ENCODE data around the gene NEK6.

The NEK6 gene

GRCh38 chr9:124334568-124335319 lies 77.0 kb downstream of the NEK6 start:
- H3K4me1 Mint-ChIP-seq (ENCODE audit: low read depth) = no peaks in the 10 kb centered on the region

GRCh38 chr9:124335320-124335707 lies 77.6 kb downstream of the NEK6 start:
- no peak overlapping the region for H3K4me3 Mint-ChIP-seq
- no peaks in the 10 kb centered on the region for H3K9me3 Mint-ChIP-seq
- H3K27ac Mint-ChIP-seq = no peak overlapping the region
- no peaks in the 10 kb centered on the region for H3K27me3 Mint-ChIP-seq (ENCODE audit: low read depth)
- H3K36me3 Mint-ChIP-seq (ENCODE audit: low read depth) = no peaks in the 10 kb centered on the region
- no peaks in the 10 kb centered on the region for H3K4me1 Mint-ChIP-seq (ENCODE audit: low read depth)

More at GRCh38 chr9:124334568-124335319, 77.0 kb downstream of the NEK6 start:
- Mint-ChIP-seq H3K27me3 (ENCODE audit: low read depth) (no peaks in the 10 kb centered on the region), H3K27ac (no peak overlapping the region), H3K9me3 (no peaks in the 10 kb centered on the region), H3K36me3 (ENCODE audit: low read depth) (no peaks in the 10 kb centered on the region), H3K4me3 (no peak overlapping the region)

GRCh38 chr9:124337562-124337961 lies 79.8 kb downstream of the NEK6 start:
- H3K27ac Mint-ChIP-seq = no peak overlapping the region
- H3K27me3 Mint-ChIP-seq (ENCODE audit: low read depth) = no peaks in the 10 kb centered on the region
- no peaks in the 10 kb centered on the region for H3K36me3 Mint-ChIP-seq (ENCODE audit: low read depth)

GRCh38 chr9:124339603-124340146 lies 81.9 kb downstream of the NEK6 start:
- H3K4me3 Mint-ChIP-seq = no peak overlapping the region
- H3K27ac Mint-ChIP-seq = no peak overlapping the region
- no peaks in the 10 kb centered on the region for H3K9me3 Mint-ChIP-seq
- no peaks in the 10 kb centered on the region for H3K4me1 Mint-ChIP-seq (ENCODE audit: low read depth)
- no peaks in the 10 kb centered on the region for H3K36me3 Mint-ChIP-seq (ENCODE audit: low read depth)
- no peaks in the 10 kb centered on the region for H3K27me3 Mint-ChIP-seq (ENCODE audit: low read depth)

More at GRCh38 chr9:124337562-124337961, 79.8 kb downstream of the NEK6 start:
- Mint-ChIP-seq H3K9me3 (no peaks in the 10 kb centered on the region), H3K4me1 (ENCODE audit: low read depth) (no peaks in the 10 kb centered on the region), H3K4me3 (no peak overlapping the region)

GRCh38 chr9:124340219-124341069 lies 82.7 kb downstream of the NEK6 start:
- no peaks in the 10 kb centered on the region for H3K4me1 Mint-ChIP-seq (ENCODE audit: low read depth)
- no peaks in the 10 kb centered on the region for H3K27me3 Mint-ChIP-seq (ENCODE audit: low read depth)
- H3K36me3 Mint-ChIP-seq (ENCODE audit: low read depth) = no peaks in the 10 kb centered on the region
- no peak overlapping the region for H3K27ac Mint-ChIP-seq
- no peak overlapping the region for H3K4me3 Mint-ChIP-seq
- H3K9me3 Mint-ChIP-seq = no peaks in the 10 kb centered on the region

- no peak overlapping the region for H3K4me3 Mint-ChIP-seq
- no peak overlapping the region for H3K27ac Mint-ChIP-seq
- H3K36me3 Mint-ChIP-seq (ENCODE audit: low read depth) = no peaks in the 10 kb centered on the region
- H3K4me1 Mint-ChIP-seq (ENCODE audit: low read depth) = no peaks in the 10 kb centered on the region
- no peaks in the 10 kb centered on the region for H3K27me3 Mint-ChIP-seq (ENCODE audit: low read depth)
- H3K9me3 Mint-ChIP-seq = no peaks in the 10 kb centered on the region
Observed at GRCh38 chr9:124341455-124342170, 83.9 kb downstream of the NEK6 start.

- Mint-ChIP-seq H3K4me3 (no peak overlapping the region), H3K36me3 (ENCODE audit: low read depth) (no peaks in the 10 kb centered on the region), H3K27ac (no peak overlapping the region), H3K27me3 (ENCODE audit: low read depth) (no peaks in the 10 kb centered on the region), H3K9me3 (no peaks in the 10 kb centered on the region), H3K4me1 (ENCODE audit: low read depth) (no peaks in the 10 kb centered on the region)
Observed at GRCh38 chr9:124342402-124342775, 84.6 kb downstream of the NEK6 start.

- H3K27ac Mint-ChIP-seq = no peak overlapping the region
- H3K36me3 Mint-ChIP-seq (ENCODE audit: low read depth) = no peaks in the 10 kb centered on the region
- no peaks in the 10 kb centered on the region for H3K27me3 Mint-ChIP-seq (ENCODE audit: low read depth)
- H3K4me1 Mint-ChIP-seq (ENCODE audit: low read depth) = no peaks in the 10 kb centered on the region
- no peak overlapping the region for H3K4me3 Mint-ChIP-seq
- H3K9me3 Mint-ChIP-seq = no peaks in the 10 kb centered on the region
Observed at GRCh38 chr9:124342776-124343485, 85.2 kb downstream of the NEK6 start.

GRCh38 chr9:124343533-124344290 lies 86.0 kb downstream of the NEK6 start:
- H3K36me3 Mint-ChIP-seq (ENCODE audit: low read depth) = no peaks in the 10 kb centered on the region
- H3K4me3 Mint-ChIP-seq = no peak overlapping the region
- no peaks in the 10 kb centered on the region for H3K27me3 Mint-ChIP-seq (ENCODE audit: low read depth)
- no peak overlapping the region for H3K27ac Mint-ChIP-seq
- H3K4me1 Mint-ChIP-seq (ENCODE audit: low read depth) = no peaks in the 10 kb centered on the region
- no peaks in the 10 kb centered on the region for H3K9me3 Mint-ChIP-seq

- H3K27ac Mint-ChIP-seq = no peak overlapping the region
Observed at GRCh38 chr9:124344291-124345050, 86.7 kb downstream of the NEK6 start.

GRCh38 chr9:124345063-124345462 lies 87.3 kb downstream of the NEK6 start:
- no peaks in the 10 kb centered on the region for H3K9me3 Mint-ChIP-seq
- H3K27ac Mint-ChIP-seq = no peak overlapping the region
- no peaks in the 10 kb centered on the region for H3K36me3 Mint-ChIP-seq (ENCODE audit: low read depth)
- H3K4me1 Mint-ChIP-seq (ENCODE audit: low read depth) = no peaks in the 10 kb centered on the region
- no peak overlapping the region for H3K4me3 Mint-ChIP-seq
- H3K27me3 Mint-ChIP-seq (ENCODE audit: low read depth) = no peaks in the 10 kb centered on the region

More at GRCh38 chr9:124344291-124345050, 86.7 kb downstream of the NEK6 start:
- no peaks in the 10 kb centered on the region for H3K27me3 Mint-ChIP-seq (ENCODE audit: low read depth)
- H3K36me3 Mint-ChIP-seq (ENCODE audit: low read depth) = no peaks in the 10 kb centered on the region
- H3K4me1 Mint-ChIP-seq (ENCODE audit: low read depth) = no peaks in the 10 kb centered on the region
- no peaks in the 10 kb centered on the region for H3K9me3 Mint-ChIP-seq
- no peak overlapping the region for H3K4me3 Mint-ChIP-seq

- no peak overlapping the region for H3K4me3 Mint-ChIP-seq
- H3K27me3 Mint-ChIP-seq (ENCODE audit: low read depth) = no peaks in the 10 kb centered on the region
- no peaks in the 10 kb centered on the region for H3K4me1 Mint-ChIP-seq (ENCODE audit: low read depth)
- no peak overlapping the region for H3K27ac Mint-ChIP-seq
- no peaks in the 10 kb centered on the region for H3K36me3 Mint-ChIP-seq (ENCODE audit: low read depth)
- H3K9me3 Mint-ChIP-seq = no peaks in the 10 kb centered on the region
Observed at GRCh38 chr9:124345751-124346281, 88.1 kb downstream of the NEK6 start.
